ENCODE results near the gene PGPEP1.
"Not testable (repeated sequence)": the region's sequence is repeated elsewhere in the genome, so short reads cannot be mapped to it uniquely, and the experiment has no call there.

The PGPEP1 gene

GRCh38 chr19:18373407-18373891, 33.1 kb downstream of the PGPEP1 start:
- DNase-seq: no peak

- DNase-seq: peak; percentile 96
These were observed 33.7 kb downstream of the PGPEP1 start for GRCh38 chr19:18373892-18374629.

GRCh38 chr19:18377026-18377425, 36.6 kb downstream of the PGPEP1 start:
- DNase-seq: no peak

GRCh38 chr19:18379803-18380747, 39.7 kb downstream of the PGPEP1 start:
- DNase-seq: no peak

- no peak for DNase-seq
These were observed 40.4 kb downstream of the PGPEP1 start for GRCh38 chr19:18380843-18381242.

GRCh38 chr19:18383622-18384021, 43.2 kb downstream of the PGPEP1 start:
- DNase-seq: not testable (repeated sequence)

GRCh38 chr19:18384775-18385174, 44.4 kb downstream of the PGPEP1 start:
- no peak for DNase-seq

- DNase-seq: no peak
These were observed 44.9 kb downstream of the PGPEP1 start for GRCh38 chr19:18385359-18385674.

GRCh38 chr19:18385675-18386542, 45.5 kb downstream of the PGPEP1 start, which contains the start of gene GDF15:
Gene GDF15, plus strand, starts transcription at chr19:18386158. Its CDS starts 32 bp downstream, at chr19:18386190.
- no peak for DNase-seq

GRCh38 chr19:18386543-18387271, 46.3 kb downstream of the PGPEP1 start:
- DNase-seq: no peak

GRCh38 chr19:18388100-18388959, 47.9 kb downstream of the PGPEP1 start:
- DNase-seq: no peak

- no peak for DNase-seq
These were observed 48.7 kb downstream of the PGPEP1 start for GRCh38 chr19:18388960-18389725.

GRCh38 chr19:18389726-18390064, 49.3 kb downstream of the PGPEP1 start:
- DNase-seq: no peak

GRCh38 chr19:18390065-18390907, 49.9 kb downstream of the PGPEP1 start:
- no peak for DNase-seq

GRCh38 chr19:18391509-18392075, 51.2 kb downstream of the PGPEP1 start:
- DNase-seq: no peak

GRCh38 chr19:18392417-18392816, 52.0 kb downstream of the PGPEP1 start:
- no peak for DNase-seq

- no peak for DNase-seq
These were observed 52.5 kb downstream of the PGPEP1 start for GRCh38 chr19:18392926-18393325.

GRCh38 chr19:18393836-18394235, 53.4 kb downstream of the PGPEP1 start:
- no peak for DNase-seq

Data from NK-92 treated with Interleukin-12 subunit alpha and Interleukin-12 subunit beta, amount 100 ng/mL, for 24 hours (cell line).